OCI-LY3 (cell line): ENCODE data around the gene CHRM2.

Source experiments
- H2AFZ ChIP-seq: fragments of 200-600, 300-600 bp; shearing (Covaris generic); 2 replicates; pipeline ENCODE4 v1.6.0; 2014; ENCODE audit warnings: antibody characterized with exemption, low read depth, low read length
- H3K27ac ChIP-seq: fragments of 200-600, 300-600 bp; sonication (generic); 2 replicates; pipeline ENCODE4 v1.5.1; 2014; ENCODE audit warnings: mild to moderate bottlenecking, low read length, moderate library complexity, mixed read lengths
- H3K27me3 ChIP-seq: fragments of 200-600, 300-600 bp; sonication (generic); 2 replicates; pipeline ENCODE4 v1.6.1; 2014; ENCODE audit warnings: low read depth, low read length, mixed read lengths
- H3K36me3 ChIP-seq: fragments of 200-600, 300-600 bp; sonication (generic); replicated peaks from 2 replicates; pipeline ENCODE3; 2014; ENCODE audit warnings: low read depth, low read length, mixed read lengths
- H3K4me1 ChIP-seq: fragments of 300-600, 200-600 bp; sonication (generic); 2 replicates; pipeline ENCODE4 v1.6.1; 2014; ENCODE audit warnings: low read length, mixed read lengths
- H3K4me2 ChIP-seq: fragments of 200-600, 300-600 bp; sonication (generic); 2 replicates; pipeline ENCODE4 v1.6.1; 2014; ENCODE audit warnings: low read length, mixed read lengths
- H3K4me3 ChIP-seq: fragments of 300-600, 200-600 bp; sonication (generic); 2 replicates; pipeline ENCODE4 v1.5.1; 2014; ENCODE audit warnings: antibody characterized with exemption, mild to moderate bottlenecking, low read length, moderate library complexity
- H3K79me2 ChIP-seq: fragments of 300-600, 200-600 bp; shearing (Covaris generic); 2 replicates; pipeline ENCODE4 v1.6.1; 2014; ENCODE audit warnings: mild to moderate bottlenecking, low read length, mixed read lengths
- H3K9ac ChIP-seq: fragments of 300-600, 200-600 bp; shearing (Covaris generic); 2 replicates; pipeline ENCODE4 v1.6.0; 2014; ENCODE audit warnings: mild to moderate bottlenecking, low read length, moderate library complexity
- H3K9me3 ChIP-seq: fragments of 200-600, 300-600 bp; shearing (Covaris generic); 2 replicates; pipeline ENCODE4 v1.6.1; 2014; ENCODE audit warnings: low read length, mixed read lengths; ENCODE audit not compliant: insufficient read depth
- H4K20me1 ChIP-seq: fragments of 200-600, 300-600 bp; sonication (generic); 2 replicates; pipeline ENCODE4 v1.6.1; 2016; ENCODE audit warnings: low read length, mixed read lengths; ENCODE audit not compliant: insufficient read depth
- EZH2phosphoT487 ChIP-seq: fragments of 200-600 bp; shearing (Covaris generic); IDR thresholded peaks from 2 replicates; pipeline ENCODE4 v1.6.1; 2018; ENCODE audit warnings: antibody characterized with exemption, mixed run types, low read depth
- TF ChIP-seq, protein P1 (sequence below): fragments of 200-600, 300-600 bp; sonication (generic); IDR thresholded peaks from 2 replicates; pipeline ENCODE4 v1.5.1; 2014; ENCODE audit warnings: antibody characterized with exemption, low read length, low read depth

CHRM2 gene

DNA sequence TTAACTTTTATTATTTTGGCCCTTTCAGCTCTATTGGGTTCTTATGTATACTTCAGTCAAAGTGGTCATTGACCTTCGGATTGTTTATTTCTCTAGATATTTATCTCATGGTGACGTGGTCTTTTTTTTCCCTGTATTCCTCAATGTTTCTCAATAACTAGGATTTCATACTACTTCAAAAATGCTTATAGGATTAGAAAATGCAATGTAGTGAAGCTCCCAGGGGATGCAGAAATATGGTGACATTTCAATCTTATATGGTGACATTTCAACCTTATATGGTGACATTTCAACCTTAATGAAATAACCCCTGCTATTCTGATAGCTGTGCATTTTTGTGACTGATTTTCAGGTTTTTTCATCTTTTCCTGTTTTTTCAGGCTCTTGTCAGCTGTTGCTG is 51.4 kb downstream of the CHRM2 start:
- no peak overlapping the region for H3K4me2 ChIP-seq
- no peaks in the 10 kb centered on the region for H3K79me2 ChIP-seq
- H2AFZ ChIP-seq: no peak overlapping the region
- no peak overlapping the region for H3K9ac ChIP-seq
- TF ChIP-seq, protein P1, sequence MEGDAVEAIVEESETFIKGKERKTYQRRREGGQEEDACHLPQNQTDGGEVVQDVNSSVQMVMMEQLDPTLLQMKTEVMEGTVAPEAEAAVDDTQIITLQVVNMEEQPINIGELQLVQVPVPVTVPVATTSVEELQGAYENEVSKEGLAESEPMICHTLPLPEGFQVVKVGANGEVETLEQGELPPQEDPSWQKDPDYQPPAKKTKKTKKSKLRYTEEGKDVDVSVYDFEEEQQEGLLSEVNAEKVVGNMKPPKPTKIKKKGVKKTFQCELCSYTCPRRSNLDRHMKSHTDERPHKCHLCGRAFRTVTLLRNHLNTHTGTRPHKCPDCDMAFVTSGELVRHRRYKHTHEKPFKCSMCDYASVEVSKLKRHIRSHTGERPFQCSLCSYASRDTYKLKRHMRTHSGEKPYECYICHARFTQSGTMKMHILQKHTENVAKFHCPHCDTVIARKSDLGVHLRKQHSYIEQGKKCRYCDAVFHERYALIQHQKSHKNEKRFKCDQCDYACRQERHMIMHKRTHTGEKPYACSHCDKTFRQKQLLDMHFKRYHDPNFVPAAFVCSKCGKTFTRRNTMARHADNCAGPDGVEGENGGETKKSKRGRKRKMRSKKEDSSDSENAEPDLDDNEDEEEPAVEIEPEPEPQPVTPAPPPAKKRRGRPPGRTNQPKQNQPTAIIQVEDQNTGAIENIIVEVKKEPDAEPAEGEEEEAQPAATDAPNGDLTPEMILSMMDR: no peak
- no peak for TF ChIP-seq EZH2phosphoT487
- H4K20me1 ChIP-seq: no peaks in the 10 kb centered on the region
- H3K4me1 ChIP-seq: no peaks in the 10 kb centered on the region
- H3K4me3 ChIP-seq: no peak overlapping the region
- no peaks in the 10 kb centered on the region for H3K27me3 ChIP-seq
- no peaks in the 10 kb centered on the region for H3K9me3 ChIP-seq
- no peak overlapping the region for H3K27ac ChIP-seq
- H3K36me3 ChIP-seq: no peaks in the 10 kb centered on the region

DNA sequence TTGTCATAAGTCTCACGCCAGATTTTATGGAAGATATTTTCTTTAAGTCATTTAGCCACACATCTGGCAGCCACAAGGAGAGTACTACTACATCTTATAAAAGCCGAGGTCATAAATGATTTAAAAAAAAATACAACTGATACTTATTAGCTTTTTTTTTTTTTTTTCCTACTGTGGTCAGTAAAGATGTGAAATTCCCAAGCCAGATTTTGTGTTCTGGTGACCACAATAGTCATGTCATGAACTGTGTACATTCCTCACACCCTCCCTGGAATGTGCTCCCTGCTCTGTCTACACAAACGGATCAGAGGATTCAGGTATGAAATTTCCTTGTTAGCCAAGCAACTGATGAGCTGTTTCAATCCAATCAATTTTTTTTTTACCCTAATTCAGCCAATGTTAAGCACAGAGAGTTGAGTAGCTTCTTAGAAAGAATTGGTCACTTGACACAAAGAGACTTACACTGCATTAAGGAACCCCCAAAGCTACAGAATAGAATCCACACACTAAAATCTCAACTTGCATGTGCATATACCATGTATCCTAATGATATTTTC is 54.7 kb downstream of the CHRM2 start:
- Histone ChIP-seq H3K36me3 (no peaks in the 10 kb centered on the region), H3K4me3 (no peak overlapping the region), H3K27ac (no peak overlapping the region), H4K20me1 (no peaks in the 10 kb centered on the region), H3K9ac (no peak overlapping the region), H3K4me1 (no peaks in the 10 kb centered on the region), H3K9me3 (no peaks in the 10 kb centered on the region), H3K79me2 (no peaks in the 10 kb centered on the region), H3K27me3 (no peaks in the 10 kb centered on the region), H2AFZ (no peak overlapping the region), H3K4me2 (no peak overlapping the region)
- TF ChIP-seq, protein P1: no peak
- TF ChIP-seq EZH2phosphoT487: no peak

DNA sequence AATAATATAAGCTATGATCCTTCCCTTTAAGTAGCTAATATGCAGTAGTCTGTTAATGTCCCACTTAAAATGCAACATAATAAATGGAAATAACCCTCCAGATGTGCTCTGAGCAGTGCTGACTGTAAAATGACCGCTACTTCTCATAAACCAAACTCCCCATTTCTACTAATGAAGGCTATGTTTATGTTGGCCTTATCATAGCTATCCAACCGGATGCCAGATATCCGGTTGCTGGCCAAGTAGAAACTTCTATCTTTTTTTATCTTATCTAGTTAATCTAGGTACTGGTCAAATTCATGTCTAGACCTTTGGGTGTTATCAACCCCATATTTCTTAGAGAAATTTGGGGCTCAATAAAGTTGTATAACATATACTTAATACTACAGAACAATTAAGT is 56.6 kb downstream of the CHRM2 start:
- H3K4me1 ChIP-seq: no peaks in the 10 kb centered on the region
- no peaks in the 10 kb centered on the region for H4K20me1 ChIP-seq
- no peaks in the 10 kb centered on the region for H3K36me3 ChIP-seq
- H3K9ac ChIP-seq: no peak overlapping the region
- H3K27ac ChIP-seq: no peak overlapping the region
- H3K79me2 ChIP-seq: no peaks in the 10 kb centered on the region
- H2AFZ ChIP-seq: no peak overlapping the region
- no peaks in the 10 kb centered on the region for H3K27me3 ChIP-seq
- no peak for TF ChIP-seq EZH2phosphoT487
- TF ChIP-seq, protein P1: no peak
- H3K9me3 ChIP-seq: no peaks in the 10 kb centered on the region
- H3K4me2 ChIP-seq: no peak overlapping the region
- H3K4me3 ChIP-seq: no peak overlapping the region

DNA sequence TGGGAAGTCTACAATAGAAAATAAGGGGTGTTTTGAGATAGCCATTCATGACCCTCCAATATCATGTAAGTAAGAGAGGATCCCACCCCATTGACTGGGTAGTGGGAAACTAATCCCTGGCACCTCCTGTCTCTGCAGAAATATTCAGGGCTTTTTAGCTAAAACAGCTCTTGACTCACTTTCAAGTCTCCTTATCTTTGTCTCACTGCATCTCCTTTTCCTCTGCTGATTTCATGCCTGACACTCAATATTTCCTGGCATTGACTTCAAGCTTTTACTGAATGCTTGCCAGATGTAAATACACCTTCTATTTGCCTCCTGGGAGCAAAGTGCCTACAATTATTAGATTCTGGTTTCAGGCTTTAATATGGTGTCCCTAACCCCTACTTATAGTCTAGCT is 57.1 kb downstream of the CHRM2 start:
- H3K79me2 ChIP-seq: no peaks in the 10 kb centered on the region
- TF ChIP-seq, protein P1: no peak
- TF ChIP-seq EZH2phosphoT487: no peak
- no peaks in the 10 kb centered on the region for H3K36me3 ChIP-seq
- H2AFZ ChIP-seq: no peak overlapping the region
- no peak overlapping the region for H3K27ac ChIP-seq
- no peaks in the 10 kb centered on the region for H3K4me1 ChIP-seq
- H3K27me3 ChIP-seq: no peaks in the 10 kb centered on the region
- H3K9ac ChIP-seq: no peak overlapping the region
- no peak overlapping the region for H3K4me3 ChIP-seq
- H4K20me1 ChIP-seq: no peaks in the 10 kb centered on the region
- H3K4me2 ChIP-seq: no peak overlapping the region
- H3K9me3 ChIP-seq: no peaks in the 10 kb centered on the region
